ENCODE measurements around the gene BUB1. TPM values are rescaled to one million over a fixed set of nuclear protein-coding genes. Genes with fewer than 3 reads are reported as not detected.

BUB1 gene
- total RNA-seq, 2 donors from 2014 or later: 1.3 to 21.9 TPM

- Histone ChIP-seq H3K27me3 (replicated peaks; ENCODE audit: insufficient read depth) (no peaks in the 10 kb centered on the region), H3K27ac (no peak overlapping the region), H3K36me3 (no peaks in the 10 kb centered on the region), H3K4me3 (no peak overlapping the region), H3K9me3 (no peaks in the 10 kb centered on the region), H3K4me1 (replicated peaks) (no peaks in the 10 kb centered on the region)
- intact Hi-C loops (cut with DNase I): no loop called here
- TF ChIP-seq CTCF (IDR thresholded peaks at IDR 0.05): no peak
- TF ChIP-seq POLR2A (IDR thresholded peaks at IDR 0.05): no peak
- WGBS: 97% methylated on average over 2 of the region's 2 CpGs
- no peak for DNase-seq (ENCODE audit: low spot score)
These were observed 18.6 kb downstream of the BUB1 start for GRCh38 chr2:110659248-110659647.

GRCh38 chr2:110657724-110658305 lies 20.0 kb downstream of the BUB1 start:
- Histone ChIP-seq H3K9me3 (no peaks in the 10 kb centered on the region), H3K27ac (no peak overlapping the region), H3K4me1 (replicated peaks) (no peaks in the 10 kb centered on the region), H3K27me3 (replicated peaks; ENCODE audit: insufficient read depth) (no peaks in the 10 kb centered on the region), H3K36me3 (no peaks in the 10 kb centered on the region), H3K4me3 (no peak overlapping the region)
- no peak for DNase-seq (ENCODE audit: low spot score)
- TF ChIP-seq POLR2AphosphoS5 (IDR thresholded peaks at IDR 0.05): no peak
- TF ChIP-seq CTCF (IDR thresholded peaks at IDR 0.05): no peak
- TF ChIP-seq POLR2A (IDR thresholded peaks at IDR 0.05): no peak
- WGBS: 45% methylated on average over 3 of the region's 3 CpGs
- intact Hi-C loops (cut with DNase I): no loop called here

- WGBS: 94% methylated on average over 2 of the region's 2 CpGs
- TF ChIP-seq POLR2AphosphoS5 (IDR thresholded peaks at IDR 0.05) (no peak), CTCF (IDR thresholded peaks at IDR 0.05) (no peak), POLR2A (IDR thresholded peaks at IDR 0.05) (no peak)
- H3K36me3 ChIP-seq: no peaks in the 10 kb centered on the region
- H3K4me1 ChIP-seq (replicated peaks): no peaks in the 10 kb centered on the region
- H3K4me3 ChIP-seq: no peak overlapping the region
- no peak for DNase-seq (ENCODE audit: low spot score)
- intact Hi-C loops (cut with DNase I): no loop called here
- no peaks in the 10 kb centered on the region for H3K27me3 ChIP-seq (replicated peaks; ENCODE audit: insufficient read depth)
- H3K27ac ChIP-seq: no peak overlapping the region
- H3K9me3 ChIP-seq: no peaks in the 10 kb centered on the region
These were observed 22.2 kb downstream of the BUB1 start for GRCh38 chr2:110655701-110656100.

GRCh38 chr2:110653861-110654260 lies 24.0 kb downstream of the BUB1 start:
- no peak overlapping the region for H3K27ac ChIP-seq

More at GRCh38 chr2:110653861-110654260, 24.0 kb downstream of the BUB1 start:
- no peaks in the 10 kb centered on the region for H3K36me3 ChIP-seq
- TF ChIP-seq POLR2A (IDR thresholded peaks at IDR 0.05) (no peak), POLR2AphosphoS5 (IDR thresholded peaks at IDR 0.05) (no peak), CTCF (IDR thresholded peaks at IDR 0.05) (no peak)
- intact Hi-C loops (cut with DNase I): no loop called here
- 97% methylated on average over 3 of the region's 3 CpGs for WGBS
- DNase-seq (ENCODE audit: low spot score): no peak
- H3K4me1 ChIP-seq (replicated peaks): no peaks in the 10 kb centered on the region
- no peaks in the 10 kb centered on the region for H3K27me3 ChIP-seq (replicated peaks; ENCODE audit: insufficient read depth)
- H3K9me3 ChIP-seq: no peaks in the 10 kb centered on the region
- no peak overlapping the region for H3K4me3 ChIP-seq
